Peyer's patch (tissue), 4 donors: Measurements from ENCODE around the gene RAD50.

Experiments
- POLR2A ChIP-seq, 2 donors: fragments of 450-650 bp; IDR thresholded peaks; one replicate each; pipeline ENCODE4 v1.5.1; 2017; ENCODE audit warnings: antibody characterized with exemption in 2 of 2, mild to moderate bottlenecking in 2 of 2, moderate library complexity in 2 of 2
- TF ChIP-seq, protein P1 (sequence below), 6 experiments: fragments of 450-650 bp in 4 of 6; fragments of 200-600 bp in 2 of 6; sonication (generic) in 1 of 6; IDR thresholded peaks; one replicate each; pipeline ENCODE4 v1.5.1; 2017 to 2019; ENCODE audit warnings: antibody characterized with exemption in 6 of 6, mild to moderate bottlenecking in 3 of 6, moderate library complexity in 1 of 6

DNA sequence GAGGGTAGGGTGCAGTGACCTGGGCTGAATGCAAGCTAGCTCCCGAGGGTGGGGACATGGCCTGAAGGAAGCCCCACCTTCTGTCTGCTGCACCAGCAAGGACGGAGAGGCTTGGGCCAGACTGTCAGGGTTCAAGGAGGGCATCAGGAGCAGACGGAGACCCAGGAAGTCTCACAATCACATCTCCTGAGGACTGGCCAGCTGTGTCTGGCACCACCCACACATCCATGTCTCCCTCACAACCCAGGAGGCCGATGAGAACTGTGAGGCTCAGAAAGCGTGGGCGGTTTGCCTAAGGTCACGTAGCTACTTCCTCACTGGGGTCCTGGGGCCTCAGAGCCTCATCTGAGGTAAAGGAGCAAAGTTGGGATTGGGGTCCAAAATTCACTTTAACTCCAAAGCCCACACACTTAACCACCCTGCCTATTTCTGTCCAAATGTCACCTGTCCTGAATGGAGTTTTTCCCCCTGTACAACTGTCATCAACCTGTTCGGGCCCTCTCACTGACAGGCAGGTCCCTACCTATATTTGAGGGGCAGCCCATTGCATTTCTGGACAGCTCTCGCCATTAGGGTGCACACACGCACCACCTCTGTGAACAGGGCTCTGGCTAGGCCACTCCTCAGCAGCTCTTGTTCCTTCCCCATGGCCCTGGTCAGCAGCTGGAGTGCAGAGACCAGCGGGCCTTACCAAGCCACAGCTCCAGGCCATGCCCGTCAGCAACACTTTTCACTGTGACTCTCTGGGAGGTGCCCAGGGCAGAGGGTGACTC lies 104.6 kb downstream of the RAD50 start:
- TF ChIP-seq, protein P1, sequence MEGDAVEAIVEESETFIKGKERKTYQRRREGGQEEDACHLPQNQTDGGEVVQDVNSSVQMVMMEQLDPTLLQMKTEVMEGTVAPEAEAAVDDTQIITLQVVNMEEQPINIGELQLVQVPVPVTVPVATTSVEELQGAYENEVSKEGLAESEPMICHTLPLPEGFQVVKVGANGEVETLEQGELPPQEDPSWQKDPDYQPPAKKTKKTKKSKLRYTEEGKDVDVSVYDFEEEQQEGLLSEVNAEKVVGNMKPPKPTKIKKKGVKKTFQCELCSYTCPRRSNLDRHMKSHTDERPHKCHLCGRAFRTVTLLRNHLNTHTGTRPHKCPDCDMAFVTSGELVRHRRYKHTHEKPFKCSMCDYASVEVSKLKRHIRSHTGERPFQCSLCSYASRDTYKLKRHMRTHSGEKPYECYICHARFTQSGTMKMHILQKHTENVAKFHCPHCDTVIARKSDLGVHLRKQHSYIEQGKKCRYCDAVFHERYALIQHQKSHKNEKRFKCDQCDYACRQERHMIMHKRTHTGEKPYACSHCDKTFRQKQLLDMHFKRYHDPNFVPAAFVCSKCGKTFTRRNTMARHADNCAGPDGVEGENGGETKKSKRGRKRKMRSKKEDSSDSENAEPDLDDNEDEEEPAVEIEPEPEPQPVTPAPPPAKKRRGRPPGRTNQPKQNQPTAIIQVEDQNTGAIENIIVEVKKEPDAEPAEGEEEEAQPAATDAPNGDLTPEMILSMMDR (IDR thresholded peaks at IDR 0.05), result no peak
- TF ChIP-seq POLR2A (IDR thresholded peaks at IDR 0.05), result no peak
